ENCODE data around the gene LOC101059915.
"Not testable (repeated sequence)": the region's sequence is repeated elsewhere in the genome, so short reads cannot be mapped to it uniquely, and the experiment has no call there.

The LOC101059915 gene

GRCh38 chrX:71640002-71640401 is 27.3 kb upstream of the LOC101059915 start:
- DNase-seq (ENCODE audit: low spot score): no peak

GRCh38 chrX:71644406-71644805 is 22.9 kb upstream of the LOC101059915 start:
- not testable (repeated sequence) for DNase-seq (ENCODE audit: low spot score)

- no peak for DNase-seq (ENCODE audit: low spot score)
Observed at GRCh38 chrX:71650333-71650969, 16.9 kb upstream of the LOC101059915 start.

GRCh38 chrX:71652405-71652804 is 14.9 kb upstream of the LOC101059915 start:
- DNase-seq (ENCODE audit: low spot score): no peak

GRCh38 chrX:71653344-71653743 is 14.0 kb upstream of the LOC101059915 start:
- DNase-seq (ENCODE audit: low spot score): no peak

- no peak for DNase-seq (ENCODE audit: low spot score)
Observed at GRCh38 chrX:71657267-71657666, 10.1 kb upstream of the LOC101059915 start.

GRCh38 chrX:71659342-71659741 is 8.0 kb upstream of the LOC101059915 start:
- no peak for DNase-seq (ENCODE audit: low spot score)

- no peak for DNase-seq (ENCODE audit: low spot score)
Observed at GRCh38 chrX:71659959-71660358, 7.4 kb upstream of the LOC101059915 start.

GRCh38 chrX:71660562-71661416 is 6.6 kb upstream of the LOC101059915 start:
- DNase-seq (ENCODE audit: low spot score): no peak

- no peak for DNase-seq (ENCODE audit: low spot score)
Observed at GRCh38 chrX:71661919-71662318, 5.4 kb upstream of the LOC101059915 start.

- DNase-seq (ENCODE audit: low spot score): not testable (repeated sequence)
Observed at GRCh38 chrX:71662654-71663053, 4.7 kb upstream of the LOC101059915 start.

- DNase-seq (ENCODE audit: low spot score): not testable (repeated sequence)
Observed at GRCh38 chrX:71663238-71663637, 4.1 kb upstream of the LOC101059915 start.

GRCh38 chrX:71664202-71664601 is 3.1 kb upstream of the LOC101059915 start:
- DNase-seq (ENCODE audit: low spot score): peak; percentile 52

GRCh38 chrX:71664889-71665491 is 2.4 kb upstream of the LOC101059915 start:
- peak; percentile 38 for DNase-seq (ENCODE audit: low spot score)

GRCh38 chrX:71665747-71666146 is 1.6 kb upstream of the LOC101059915 start:
- DNase-seq (ENCODE audit: low spot score): no peak

GRCh38 chrX:71666240-71667223 is 814 bp upstream of the LOC101059915 start:
- DNase-seq (ENCODE audit: low spot score): peak; percentile 35

GRCh38 chrX:71668248-71668595 is 876 bp downstream of the LOC101059915 start:
- no peak for DNase-seq (ENCODE audit: low spot score)

GRCh38 chrX:71669492-71669891 is 2.1 kb downstream of the LOC101059915 start:
- DNase-seq (ENCODE audit: low spot score): no peak

- DNase-seq (ENCODE audit: low spot score): peak; percentile 53
Observed at GRCh38 chrX:71669947-71670346, 2.6 kb downstream of the LOC101059915 start.

GRCh38 chrX:71671043-71671780 is 3.9 kb downstream of the LOC101059915 start:
- peak; percentile 38 for DNase-seq (ENCODE audit: low spot score)

- DNase-seq (ENCODE audit: low spot score): no peak
Observed at GRCh38 chrX:71671938-71672337, 4.6 kb downstream of the LOC101059915 start.

Measured in ecto neural progenitor cell (in vitro differentiated cells).